ENCODE data around the gene HNRNPA2B1. TPM values are rescaled to one million over a fixed set of nuclear protein-coding genes. Genes with fewer than 3 reads are reported as not detected.
"Not testable (repeated sequence)": the region's sequence is repeated elsewhere in the genome, so short reads cannot be mapped to it uniquely, and the experiment has no call there.

Gene HNRNPA2B1
- total RNA-seq, 1 experiment from 2014 or later, result 512 TPM

- no peak for DNase-seq (ENCODE audit: low read depth)
Measured at GRCh38 chr7:26185131-26185843, 15.3 kb downstream of the HNRNPA2B1 start.

- DNase-seq (ENCODE audit: low read depth), result not testable (repeated sequence)
Measured at GRCh38 chr7:26184281-26185101, 16.1 kb downstream of the HNRNPA2B1 start.

GRCh38 chr7:26183545-26184280, 16.8 kb downstream of the HNRNPA2B1 start:
- DNase-seq (ENCODE audit: low read depth), result no peak

GRCh38 chr7:26182706-26183105, 17.8 kb downstream of the HNRNPA2B1 start:
- no peak for DNase-seq (ENCODE audit: low read depth)

GRCh38 chr7:26182283-26182682, 18.3 kb downstream of the HNRNPA2B1 start:
- no peak for DNase-seq (ENCODE audit: low read depth)

GRCh38 chr7:26181474-26182227, 18.9 kb downstream of the HNRNPA2B1 start:
- no peak for DNase-seq (ENCODE audit: low read depth)

- peak; percentile 16 for DNase-seq (ENCODE audit: low read depth)
Measured at GRCh38 chr7:26180792-26181198, 19.8 kb downstream of the HNRNPA2B1 start.

- no peak for DNase-seq (ENCODE audit: low read depth)
Measured at GRCh38 chr7:26179826-26180497, 20.6 kb downstream of the HNRNPA2B1 start.

GRCh38 chr7:26179422-26179821, 21.1 kb downstream of the HNRNPA2B1 start:
- DNase-seq (ENCODE audit: low read depth), result no peak

- no peak for DNase-seq (ENCODE audit: low read depth)
Measured at GRCh38 chr7:26178272-26178960, 22.1 kb downstream of the HNRNPA2B1 start.

GRCh38 chr7:26177269-26177668, 23.3 kb downstream of the HNRNPA2B1 start:
- DNase-seq (ENCODE audit: low read depth), result not testable (repeated sequence)

GRCh38 chr7:26176696-26177095, 23.9 kb downstream of the HNRNPA2B1 start:
- DNase-seq (ENCODE audit: low read depth), result not testable (repeated sequence)

- not testable (repeated sequence) for DNase-seq (ENCODE audit: low read depth)
Measured at GRCh38 chr7:26175903-26176302, 24.6 kb downstream of the HNRNPA2B1 start.

- DNase-seq (ENCODE audit: low read depth), result no peak
Measured at GRCh38 chr7:26172048-26172447, 28.5 kb downstream of the HNRNPA2B1 start.

GRCh38 chr7:26171601-26172000, 28.9 kb downstream of the HNRNPA2B1 start:
- DNase-seq (ENCODE audit: low read depth), result no peak

- peak; percentile 51 for DNase-seq (ENCODE audit: low read depth)
Measured at GRCh38 chr7:26170663-26171062, 29.9 kb downstream of the HNRNPA2B1 start.

GRCh38 chr7:26169271-26169670, 31.3 kb downstream of the HNRNPA2B1 start:
- peak; percentile 36 for DNase-seq (ENCODE audit: low read depth)

- DNase-seq (ENCODE audit: low read depth), result no peak
Measured at GRCh38 chr7:26168458-26169023, 32.0 kb downstream of the HNRNPA2B1 start.

- no peak for DNase-seq (ENCODE audit: low read depth)
Measured at GRCh38 chr7:26167303-26167934, 33.1 kb downstream of the HNRNPA2B1 start.
